A673 (cell line): Measurements from ENCODE around the gene EGLN3.

Experiments
- CTCF ChIP-seq: fragments of 300-800, 200-600 bp; sonication (generic); conservative IDR thresholded peaks from 2 replicates; pipeline ENCODE4 v1.5.1; 2017; ENCODE audit warnings: low read depth, mild to moderate bottlenecking, antibody characterized with exemption, low read length, moderate library complexity, mixed read lengths
- EZH2 ChIP-seq: fragments of 200-600 bp; sonication (generic); IDR thresholded peaks from 2 replicates; pipeline ENCODE4 v1.6.1; 2017; ENCODE audit warnings: borderline replicate concordance, low read depth, mild to moderate bottlenecking, mixed read lengths, antibody characterized with exemption, low read length; ENCODE audit not compliant: poor library complexity, severe bottlenecking

GRCh38 chr14:33884916-33885315, 66.0 kb downstream of the EGLN3 start:
- TF ChIP-seq CTCF (no peak), EZH2 (no peak)
